ENCODE data around the gene DOK5. TPM values are rescaled to one million over a fixed set of nuclear protein-coding genes. Genes with fewer than 3 reads are reported as not detected.

The DOK5 gene
- total RNA-seq, 1 donor from 2014 or later = 2.9 TPM

GRCh38 chr20:54694516-54694915, 219.1 kb downstream of the DOK5 start:
- no peaks in the 10 kb centered on the region for H3K4me1 Mint-ChIP-seq (ENCODE audit: low read depth)
- H3K36me3 Mint-ChIP-seq (ENCODE audit: low read depth) = no peaks in the 10 kb centered on the region
- H3K27ac Mint-ChIP-seq = no peak overlapping the region
- DNase-seq (ENCODE audit: low spot score) = no peak
- intact Hi-C loops (cut with micrococcal nuclease) = no loop called here
- no peaks in the 10 kb centered on the region for H3K9me3 Mint-ChIP-seq
- no peak overlapping the region for H3K4me3 Mint-ChIP-seq (ENCODE audit: low read depth)
- H3K27me3 Mint-ChIP-seq (ENCODE audit: low read depth) = no peaks in the 10 kb centered on the region

GRCh38 chr20:54698373-54698772, 223.0 kb downstream of the DOK5 start:
- H3K4me3 Mint-ChIP-seq (ENCODE audit: low read depth) = no peak overlapping the region
- no peaks in the 10 kb centered on the region for H3K36me3 Mint-ChIP-seq (ENCODE audit: low read depth)
- intact Hi-C loops (cut with micrococcal nuclease) = no loop called here
- H3K27ac Mint-ChIP-seq = no peak overlapping the region
- no peaks in the 10 kb centered on the region for H3K27me3 Mint-ChIP-seq (ENCODE audit: low read depth)
- DNase-seq (ENCODE audit: low spot score) = no peak
- no peaks in the 10 kb centered on the region for H3K9me3 Mint-ChIP-seq
- no peaks in the 10 kb centered on the region for H3K4me1 Mint-ChIP-seq (ENCODE audit: low read depth)
